GM23338 (cell line): Measurements from ENCODE around the gene MAS1L.

ENCODE experiments used
- CTCF ChIP-seq, 2 experiments: fragments of 200-600 bp in 1 of 2; sonication (generic) in 1 of 2; conservative IDR thresholded peaks; 2 replicates each; pipeline versions ENCODE4 v1.5.1 to v1.6.1; 2016 to 2017; ENCODE audit warnings: antibody characterized with exemption in 2 of 2, low read depth in 2 of 2, mild to moderate bottlenecking in 2 of 2, moderate library complexity in 1 of 2
- EZH2 ChIP-seq: fragments of 200-600 bp; sonication (generic); IDR thresholded peaks from one replicate; pipeline ENCODE4 v1.8.0; 2017; ENCODE audit warnings: antibody characterized with exemption, mild to moderate bottlenecking, low read depth; ENCODE audit not compliant: unreplicated experiment
- POLR2AphosphoS5 ChIP-seq: IDR thresholded peaks from 2 replicates; pipeline ENCODE4 v1.6.1; 2016; ENCODE audit warnings: antibody characterized with exemption, low read depth
- REST ChIP-seq: IDR thresholded peaks from one replicate; pipeline ENCODE4 v1.6.1; 2018; ENCODE audit warnings: antibody characterized with exemption; ENCODE audit not compliant: unreplicated experiment

GRCh38 chr6:29494131-29494530, 6.4 kb upstream of the MAS1L start:
- no peak for TF ChIP-seq CTCF (conservative IDR thresholded peaks at IDR 0.05; ENCODE audit: low read depth in 2 of 2)
- TF ChIP-seq REST, result no peak
- no peak for TF ChIP-seq EZH2
- no peak for TF ChIP-seq POLR2AphosphoS5
